Stimulated activated CD4-positive, alpha-beta T cell treated with anti-CD3 and anti-CD28 coated beads, Interleukin-1b, Interleukin-23, amount 100 ng/mL, for 48 hours (primary cell): ENCODE data around the gene NEU4.
"Not testable (repeated sequence)": the region's sequence is repeated elsewhere in the genome, so short reads cannot be mapped to it uniquely, and the experiment has no call there.

Experiments
- DNase-seq: peaks from one replicate; pipeline ENCODE4 v3.0.0-alpha.2; 2020

NEU4 gene

GRCh38 chr2:241814393-241814642 is 5.3 kb downstream of the NEU4 start:
- DNase-seq = no peak

GRCh38 chr2:241814643-241815476 is 5.9 kb downstream of the NEU4 start:
- DNase-seq = no peak

GRCh38 chr2:241815477-241816430 is 6.8 kb downstream of the NEU4 start:
- no peak for DNase-seq

- DNase-seq = no peak
Measured at GRCh38 chr2:241816431-241817121, 7.6 kb downstream of the NEU4 start.

- no peak for DNase-seq
Measured at GRCh38 chr2:241817126-241817820, 8.3 kb downstream of the NEU4 start.

- DNase-seq = not testable (repeated sequence)
Measured at GRCh38 chr2:241817821-241818215, 8.8 kb downstream of the NEU4 start.

- no peak for DNase-seq
Measured at GRCh38 chr2:241818229-241818942, 9.4 kb downstream of the NEU4 start.

GRCh38 chr2:241818943-241819270 is 9.9 kb downstream of the NEU4 start:
- no peak for DNase-seq

- DNase-seq = not testable (repeated sequence)
Measured at GRCh38 chr2:241819947-241820624, 11.1 kb downstream of the NEU4 start.

- no peak for DNase-seq
Measured at GRCh38 chr2:241820625-241821384, 11.8 kb downstream of the NEU4 start.

- no peak for DNase-seq
Measured at GRCh38 chr2:241821460-241822263, 12.7 kb downstream of the NEU4 start.

GRCh38 chr2:241822264-241822623 is 13.3 kb downstream of the NEU4 start:
- DNase-seq = no peak

GRCh38 chr2:241823531-241824437 is 14.8 kb downstream of the NEU4 start:
- DNase-seq = not testable (repeated sequence)

GRCh38 chr2:241827394-241827793 is 18.4 kb downstream of the NEU4 start:
- no peak for DNase-seq

- no peak for DNase-seq
Measured at GRCh38 chr2:241833101-241833663, 24.2 kb downstream of the NEU4 start.

GRCh38 chr2:241833756-241834526 is 24.9 kb downstream of the NEU4 start:
- not testable (repeated sequence) for DNase-seq

GRCh38 chr2:241834527-241835210 is 25.7 kb downstream of the NEU4 start:
- DNase-seq = no peak
